ENCODE results near the gene RNF31.

The RNF31 gene

DNA sequence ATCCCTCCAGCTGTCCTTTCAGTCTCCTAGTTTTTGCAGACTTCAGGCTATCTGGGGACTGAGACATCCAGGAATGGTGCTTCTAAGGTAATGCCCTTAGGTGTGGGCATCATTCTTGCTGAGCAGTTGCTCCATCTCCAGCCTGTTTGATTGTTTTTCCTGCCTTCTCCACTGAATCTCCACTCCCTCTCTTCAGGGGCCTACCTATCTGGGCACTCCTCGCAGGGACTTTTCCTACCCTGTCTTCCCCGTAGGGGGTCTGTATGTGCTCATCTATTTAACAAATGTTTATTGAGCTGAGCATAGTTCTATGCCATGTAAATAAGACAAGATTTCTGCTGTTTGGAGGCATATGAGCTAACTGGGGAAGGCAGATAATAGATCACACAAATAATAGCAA lies 14.3 kb upstream of the RNF31 start:
- TF ChIP-seq POLR2A (IDR thresholded peaks at IDR 0.05; ENCODE audit: low read depth, low read length) (no peak), TAF1 (IDR thresholded peaks at IDR 0.05; ENCODE audit: borderline replicate concordance, low read depth, low read length) (no peak), POLR2AphosphoS5 (IDR thresholded peaks at IDR 0.05; ENCODE audit: low read depth, low read length) (no peak)
- FAIRE-seq = no peak
- no peak for DNase-seq (ENCODE audit: insufficient read length)

DNA sequence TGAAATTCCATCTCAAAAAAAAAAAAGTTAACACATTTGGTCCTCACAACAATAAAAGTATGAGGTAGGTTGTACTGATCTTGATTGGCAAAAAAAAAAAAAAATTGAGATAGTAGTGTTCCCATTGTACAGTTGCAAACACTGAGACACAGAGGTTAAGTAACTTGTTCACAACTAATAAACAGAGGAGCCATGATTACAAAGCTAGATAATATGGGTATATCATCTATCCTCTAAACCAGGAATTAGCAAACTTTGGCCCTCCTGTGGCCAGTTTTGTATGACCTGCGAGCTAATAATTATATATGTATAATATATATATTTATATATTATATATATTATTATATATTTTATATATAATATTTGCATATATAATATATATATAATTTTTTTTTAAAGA lies 13.6 kb upstream of the RNF31 start:
- DNase-seq (ENCODE audit: insufficient read length) (no peak), FAIRE-seq (no peak)
- TF ChIP-seq POLR2A (IDR thresholded peaks at IDR 0.05; ENCODE audit: low read depth, low read length) (no peak), TAF1 (IDR thresholded peaks at IDR 0.05; ENCODE audit: borderline replicate concordance, low read depth, low read length) (no peak), POLR2AphosphoS5 (IDR thresholded peaks at IDR 0.05; ENCODE audit: low read depth, low read length) (no peak)

DNA sequence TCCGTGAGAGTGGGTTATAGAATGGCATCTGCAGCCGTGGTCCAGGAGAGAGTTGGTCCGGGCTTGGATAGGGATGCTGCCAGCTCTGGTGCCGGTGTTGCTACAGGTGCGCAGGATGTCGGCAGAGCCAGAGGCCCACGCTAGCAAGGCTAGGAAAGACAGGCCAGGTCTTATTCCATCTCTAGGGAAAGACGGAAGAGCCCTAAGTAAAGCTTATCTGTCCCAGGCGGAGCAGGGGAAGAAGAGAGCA lies 11.8 kb upstream of the RNF31 start:
- DNase-seq (ENCODE audit: insufficient read length) = no peak
- TF ChIP-seq TAF1 (IDR thresholded peaks at IDR 0.05; ENCODE audit: borderline replicate concordance, low read depth, low read length) (no peak), POLR2AphosphoS5 (IDR thresholded peaks at IDR 0.05; ENCODE audit: low read depth, low read length) (no peak)
- FAIRE-seq = no peak

DNA sequence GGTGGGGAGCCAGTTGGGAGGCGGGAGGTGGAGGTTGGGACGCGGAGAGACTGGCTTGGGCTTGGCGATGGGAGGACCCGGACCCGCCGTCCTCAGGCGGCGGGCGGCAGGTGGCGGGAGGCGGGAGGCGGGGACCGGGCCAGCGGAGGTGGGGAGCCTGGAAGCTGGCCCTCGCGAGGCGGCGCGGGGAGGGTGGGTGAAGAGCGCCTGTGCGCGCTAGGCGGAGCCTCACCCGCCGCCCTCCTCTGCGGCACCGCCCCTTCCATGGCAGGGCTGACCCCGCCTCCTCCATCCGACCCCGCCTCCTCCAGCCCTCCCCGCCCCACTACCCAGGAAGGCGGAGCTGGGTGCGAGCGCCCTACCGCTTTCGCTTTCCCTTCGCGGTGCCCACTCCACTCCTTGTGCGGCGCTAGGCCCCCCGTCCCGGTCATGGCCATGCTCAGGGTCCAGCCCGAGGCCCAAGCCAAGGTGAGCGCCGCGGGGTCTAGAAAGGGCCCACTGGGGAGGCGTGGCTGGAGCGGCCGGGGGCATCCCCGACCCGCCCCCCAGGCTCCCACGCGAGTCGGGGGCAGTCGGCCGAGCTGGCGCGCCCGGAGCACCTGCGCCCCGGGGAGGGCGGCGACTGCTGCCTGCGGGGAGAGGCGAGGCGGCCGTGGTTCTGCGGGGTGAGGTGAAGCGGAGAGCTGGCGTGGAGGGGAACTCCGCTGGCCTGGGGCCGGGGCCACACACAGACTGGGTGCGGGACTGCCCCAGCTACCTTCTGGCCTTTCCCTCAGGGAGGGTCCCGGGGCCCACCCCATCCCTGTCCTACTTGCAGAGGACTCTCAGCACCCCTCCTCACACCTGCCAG lies 11.2 kb upstream of the RNF31 start, which contains the start of gene PSME1:
Gene PSME1 (plus strand): TSS at position 361 of the 850 bp plus-strand sequence. CDS start 69 bp downstream, at position 430.
- FAIRE-seq (peak; percentile 97), DNase-seq (ENCODE audit: insufficient read length) (peak; percentile 94)
- TF ChIP-seq TAF1 (IDR thresholded peaks at IDR 0.05; ENCODE audit: borderline replicate concordance, low read depth, low read length) (no peak), POLR2A (IDR thresholded peaks at IDR 0.05; ENCODE audit: low read depth, low read length) (peak; percentile 78), POLR2AphosphoS5 (IDR thresholded peaks at IDR 0.05; ENCODE audit: low read depth, low read length) (peak; percentile 68)

DNA sequence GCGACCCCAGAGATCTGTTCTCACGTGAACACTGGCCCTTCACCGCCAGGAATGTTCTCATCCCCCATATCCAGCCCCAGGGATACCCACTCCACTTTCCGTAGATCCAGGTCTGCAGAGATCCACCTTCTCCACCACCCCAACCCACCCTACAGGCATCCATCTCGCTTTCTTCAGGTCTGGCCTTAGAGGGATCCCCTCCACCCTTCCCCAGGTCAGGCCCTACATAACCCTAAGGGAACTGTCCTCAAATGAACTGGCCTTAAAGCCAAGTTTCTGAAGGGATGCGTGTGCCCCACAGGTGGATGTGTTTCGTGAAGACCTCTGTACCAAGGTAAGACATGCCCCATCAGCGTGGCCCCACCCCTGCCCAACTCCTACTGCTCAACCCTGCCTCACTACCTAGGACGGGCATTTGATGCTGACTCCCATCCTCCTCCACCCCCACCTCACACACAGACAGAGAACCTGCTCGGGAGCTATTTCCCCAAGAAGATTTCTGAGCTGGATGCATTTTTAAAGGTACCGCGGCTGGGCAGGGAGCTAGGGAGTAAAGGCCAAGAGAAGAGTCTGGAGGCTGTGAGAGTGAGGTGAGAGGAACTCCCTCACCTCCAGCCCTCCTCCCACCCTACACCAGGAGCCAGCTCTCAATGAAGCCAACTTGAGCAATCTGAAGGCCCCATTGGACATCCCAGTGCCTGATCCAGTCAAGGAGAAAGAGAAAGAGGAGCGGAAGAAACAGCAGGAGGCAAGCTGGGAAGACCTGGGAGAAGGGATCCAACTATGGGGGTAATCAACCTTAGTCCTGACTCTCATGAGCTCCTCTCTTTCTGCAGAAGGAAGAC lies 10.4 kb upstream of the RNF31 start:
- TF ChIP-seq POLR2A (IDR thresholded peaks at IDR 0.05; ENCODE audit: low read depth, low read length) (no peak), TAF1 (IDR thresholded peaks at IDR 0.05; ENCODE audit: borderline replicate concordance, low read depth, low read length) (no peak), POLR2AphosphoS5 (IDR thresholded peaks at IDR 0.05; ENCODE audit: low read depth, low read length) (no peak; the same call in 1 of the 2 replicates)
- no peak for FAIRE-seq
- no peak for DNase-seq (ENCODE audit: insufficient read length)

DNA sequence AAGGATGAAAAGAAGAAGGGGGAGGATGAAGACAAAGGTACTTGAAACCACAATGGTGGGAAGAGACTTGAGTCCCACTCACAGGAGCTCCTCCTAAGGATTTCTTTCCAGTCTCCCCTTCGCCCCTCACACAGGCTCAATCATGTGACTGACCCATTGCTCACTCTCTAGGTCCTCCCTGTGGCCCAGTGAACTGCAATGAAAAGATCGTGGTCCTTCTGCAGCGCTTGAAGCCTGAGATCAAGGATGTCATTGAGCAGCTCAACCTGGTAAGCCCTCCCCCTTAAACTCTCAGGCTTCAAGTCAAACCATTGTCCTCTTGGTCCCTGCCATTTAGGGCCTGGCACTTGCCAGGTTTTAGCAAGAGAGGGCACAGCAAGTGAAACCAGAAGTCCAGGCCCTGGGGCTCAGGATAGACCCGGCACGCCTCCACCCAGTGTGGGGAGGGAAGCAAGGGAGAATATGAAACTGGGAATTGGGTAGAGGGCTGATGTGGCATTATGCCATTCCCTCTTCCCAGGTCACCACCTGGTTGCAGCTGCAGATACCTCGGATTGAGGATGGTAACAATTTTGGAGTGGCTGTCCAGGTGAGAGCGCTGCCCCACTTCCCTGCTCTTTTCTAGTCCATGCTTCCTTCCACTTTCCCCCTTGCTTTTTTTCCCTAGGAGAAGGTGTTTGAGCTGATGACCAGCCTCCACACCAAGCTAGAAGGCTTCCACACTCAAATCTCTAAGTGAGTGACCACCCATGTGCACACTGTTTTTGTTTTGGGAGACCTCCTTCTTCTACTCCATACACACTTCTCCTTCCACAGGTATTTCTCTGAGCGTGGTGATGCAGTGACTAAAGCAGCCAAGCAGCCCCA lies 9.5 kb upstream of the RNF31 start:
- TF ChIP-seq POLR2AphosphoS5 (IDR thresholded peaks at IDR 0.05; ENCODE audit: low read depth, low read length) (peak; percentile 49; the same call in 1 of the 2 replicates), POLR2A (IDR thresholded peaks at IDR 0.05; ENCODE audit: low read depth, low read length) (no peak; the same call in 1 of the 2 replicates), TAF1 (IDR thresholded peaks at IDR 0.05; ENCODE audit: borderline replicate concordance, low read depth, low read length) (no peak)
- no peak for DNase-seq (ENCODE audit: insufficient read length)
- FAIRE-seq = no peak

DNA sequence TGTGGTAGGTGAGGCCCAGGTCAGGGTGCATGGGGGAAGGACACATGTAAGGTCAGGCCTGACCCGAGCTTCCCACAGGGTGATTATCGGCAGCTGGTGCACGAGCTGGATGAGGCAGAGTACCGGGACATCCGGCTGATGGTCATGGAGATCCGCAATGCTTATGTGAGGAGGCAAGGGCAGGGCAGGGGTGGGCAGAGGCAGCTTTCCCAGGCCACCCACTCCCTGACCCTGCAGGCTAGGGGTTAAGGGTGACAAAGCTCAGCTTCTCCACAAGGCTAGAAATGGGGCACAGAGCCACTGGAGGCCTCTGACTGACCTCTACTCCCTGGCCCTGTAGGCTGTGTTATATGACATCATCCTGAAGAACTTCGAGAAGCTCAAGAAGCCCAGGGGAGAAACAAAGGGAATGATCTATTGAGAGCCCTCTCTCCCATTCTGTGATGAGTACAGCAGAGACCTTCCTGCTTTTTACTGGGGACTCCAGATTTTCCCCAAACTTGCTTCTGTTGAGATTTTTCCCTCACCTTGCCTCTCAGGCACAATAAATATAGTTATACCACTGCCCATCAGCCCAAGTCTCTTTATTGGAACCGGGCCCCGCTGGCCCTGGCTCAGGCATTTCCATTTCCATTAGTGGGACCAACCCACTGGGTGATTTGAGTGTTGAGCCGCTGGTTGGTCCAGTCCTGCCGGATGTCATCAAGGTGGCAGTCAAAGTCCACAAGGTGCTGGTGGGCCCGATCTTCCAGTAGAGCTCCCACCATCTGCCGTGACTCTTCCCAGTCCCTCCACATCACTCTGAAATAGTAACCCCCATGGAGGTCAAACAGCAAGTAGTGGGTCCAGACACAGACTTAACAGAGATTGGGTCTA lies 8.7 kb upstream of the RNF31 start:
- TF ChIP-seq POLR2AphosphoS5 (IDR thresholded peaks at IDR 0.05; ENCODE audit: low read depth, low read length) = no peak
- no peak for TF ChIP-seq POLR2A (IDR thresholded peaks at IDR 0.05; ENCODE audit: low read depth, low read length)
- no peak for TF ChIP-seq TAF1 (IDR thresholded peaks at IDR 0.05; ENCODE audit: borderline replicate concordance, low read depth, low read length)
- no peak for DNase-seq (ENCODE audit: insufficient read length)
- FAIRE-seq = no peak

DNA sequence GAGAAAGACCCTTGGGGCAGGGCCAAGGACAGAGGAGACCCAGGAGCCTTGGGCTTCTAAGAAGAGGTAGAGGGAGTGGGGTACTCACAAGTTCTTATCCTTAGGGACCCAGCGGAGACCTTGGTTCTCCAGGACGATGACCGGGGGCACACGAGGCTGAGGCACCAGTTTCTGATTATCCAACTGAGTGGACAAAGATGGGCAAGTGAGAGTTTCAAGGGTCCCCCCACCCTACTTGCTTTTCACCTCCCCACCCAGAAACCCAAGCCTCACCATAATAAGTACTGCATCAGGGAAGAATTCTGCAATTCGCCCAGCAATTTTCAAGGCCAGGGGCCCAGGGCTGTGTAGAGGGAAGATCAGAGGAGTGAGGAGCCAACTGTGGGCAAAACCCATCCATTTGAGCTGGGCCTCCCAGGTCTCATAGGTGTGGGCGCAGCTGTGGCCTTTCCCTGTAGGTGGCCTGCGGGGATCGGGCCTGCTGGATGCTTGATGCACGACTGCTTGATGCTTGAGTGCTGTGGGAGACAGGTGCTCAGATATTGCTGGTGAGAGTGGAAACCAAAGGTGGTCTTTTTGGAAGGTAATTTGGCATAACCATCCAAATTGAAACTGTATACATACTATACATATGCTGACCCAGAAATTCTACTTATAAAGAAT lies 7.9 kb upstream of the RNF31 start:
- no peak for FAIRE-seq
- TF ChIP-seq POLR2AphosphoS5 (IDR thresholded peaks at IDR 0.05; ENCODE audit: low read depth, low read length) (peak; percentile 51; the same call in 1 of the 2 replicates), TAF1 (IDR thresholded peaks at IDR 0.05; ENCODE audit: borderline replicate concordance, low read depth, low read length) (no peak), POLR2A (IDR thresholded peaks at IDR 0.05; ENCODE audit: low read depth, low read length) (peak; percentile 32; the same call in 1 of the 2 replicates)
- no peak for DNase-seq (ENCODE audit: insufficient read length)

DNA sequence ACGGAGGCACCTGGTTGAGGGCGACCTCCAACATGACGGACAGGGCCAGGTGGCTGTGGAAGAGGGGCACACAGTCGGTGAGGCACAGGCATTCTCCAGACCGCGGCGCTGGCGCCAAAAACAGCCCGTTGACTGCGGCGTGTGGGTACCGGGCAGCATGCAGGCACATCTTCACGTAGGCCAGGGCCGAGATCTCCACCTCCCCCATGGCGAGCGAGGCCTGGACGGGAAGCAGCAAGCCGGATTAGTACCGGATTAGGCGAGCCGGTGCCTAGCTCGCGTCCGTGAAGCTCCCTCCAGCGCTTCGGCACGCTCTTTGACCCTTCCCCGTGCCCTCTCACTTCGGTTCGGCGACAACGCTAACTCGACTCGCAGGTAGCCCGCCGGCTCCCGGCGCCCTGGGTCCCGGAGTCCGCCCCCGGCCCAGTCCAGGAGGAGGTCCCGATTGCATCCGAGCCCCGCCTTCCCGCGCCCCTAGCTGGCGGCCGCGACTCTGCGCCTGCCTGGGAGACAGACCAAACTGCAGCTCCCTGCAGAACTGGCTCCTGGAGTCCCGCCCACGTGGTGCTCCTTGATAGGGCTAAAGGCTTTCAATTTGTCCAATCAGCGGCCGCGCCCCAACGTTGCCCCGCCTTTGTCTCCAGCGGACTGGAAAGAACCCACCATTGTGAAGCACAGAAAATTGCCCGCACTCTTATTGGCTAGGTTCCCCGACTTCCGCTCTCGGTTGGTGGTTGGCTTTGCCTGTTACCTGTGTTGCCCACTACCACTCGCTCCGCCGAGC lies 6.0 kb upstream of the RNF31 start, which contains the start of gene EMC9:
Gene EMC9 (minus strand): TSS at position 495 of the 784 bp plus-strand sequence. CDS start 287 bp downstream, at position 208.
- DNase-seq (ENCODE audit: insufficient read length) = peak; percentile 96
- TF ChIP-seq TAF1 (IDR thresholded peaks at IDR 0.05; ENCODE audit: borderline replicate concordance, low read depth, low read length) = peak; percentile 82; the same call in 1 of the 2 replicates
- peak; percentile 86 for TF ChIP-seq POLR2AphosphoS5 (IDR thresholded peaks at IDR 0.05; ENCODE audit: low read depth, low read length)
- TF ChIP-seq POLR2A (IDR thresholded peaks at IDR 0.05; ENCODE audit: low read depth, low read length) = peak; percentile 90
- peak; percentile 95 for FAIRE-seq

Measured in GM12892 (cell line).